H1 (cell line): Measurements from ENCODE around the gene MFAP3L. TPM values are rescaled to one million over a fixed set of nuclear protein-coding genes. Genes with fewer than 3 reads are reported as not detected.

Source experiments
- CTCF ChIA-PET: fragments of 300-600 bp; sonication (Branson Sonifier 250); formaldehyde crosslinking; loops from one replicate; lab custom pipeline; 2021; ENCODE audit not compliant: partially characterized antibody; lab: Charles Lee
- POLR2A ChIA-PET: fragments of 300-600 bp; sonication (Branson Sonifier 250); formaldehyde crosslinking; loops from one replicate; lab custom pipeline; 2021; ENCODE audit warnings: inconsistent platforms; ENCODE audit not compliant: partially characterized antibody; lab: Charles Lee
- DNase-seq, 2 experiments: peaks; one replicate each; pipeline versions ENCODE4 v3.0.0 to v3.0.0-alpha.2; 2010 to 2022; ENCODE audit warnings: low spot score in 2 of 2, low read depth in 1 of 2, mixed read lengths in 1 of 2
- FAIRE-seq: peaks from 2 replicates; lab custom pipeline; 2011; peaks lifted over from hg19 to GRCh38; lab: Jason Lieb, UNC
- H2AFZ ChIP-seq: 2 replicates; pipeline ENCODE4 v1.8.1; 2012; ENCODE audit warnings: low read length, inconsistent platforms
- H2AK5ac ChIP-seq: 2 replicates; pipeline ENCODE4 v1.6.1; 2013; ENCODE audit warnings: low read depth, low read length
- H2BK120ac ChIP-seq: replicated peaks from 2 replicates; pipeline ENCODE3; 2013; ENCODE audit warnings: low read depth, low read length, inconsistent platforms
- H2BK12ac ChIP-seq: 2 replicates; pipeline ENCODE4 v1.6.1; 2013; ENCODE audit warnings: low read depth, low read length
- H2BK15ac ChIP-seq: 2 replicates; pipeline ENCODE4 v1.6.1; 2013; ENCODE audit warnings: low read length
- H2BK20ac ChIP-seq: 2 replicates; pipeline ENCODE4 v1.6.1; 2013; ENCODE audit warnings: low read length
- H2BK5ac ChIP-seq: 2 replicates; pipeline ENCODE4 v1.6.1; 2013; ENCODE audit warnings: low read depth, low read length
- H3K14ac ChIP-seq: 2 replicates; pipeline ENCODE4 v1.6.1; 2013; ENCODE audit warnings: inconsistent platforms; ENCODE audit not compliant: insufficient read length
- H3K18ac ChIP-seq: 2 replicates; pipeline ENCODE4 v1.6.1; 2013; ENCODE audit warnings: low read length; ENCODE audit errors: extremely low read depth
- H3K23ac ChIP-seq: 2 replicates; pipeline ENCODE4 v1.6.1; 2013; ENCODE audit warnings: inconsistent platforms; ENCODE audit not compliant: insufficient read length
- H3K23me2 ChIP-seq: 2 replicates; pipeline ENCODE4 v1.6.1; 2013; ENCODE audit warnings: low read depth, low read length
- H3K27ac ChIP-seq: 2 replicates; pipeline ENCODE4 v1.6.1; 2011; ENCODE audit warnings: low read depth, low read length, inconsistent platforms
- H3K27me3 ChIP-seq, 4 experiments: replicated peaks in 1 of 4; 1 replicate in 1 of 4; 2 replicates in 3 of 4; pipeline versions ENCODE4 v1.6.1 to v1.8.1; 2011 to 2013; ENCODE audit warnings: low read length in 3 of 4, mild to moderate bottlenecking in 3 of 4, inconsistent platforms in 2 of 4, mixed read lengths in 2 of 4, moderate library complexity in 1 of 4; ENCODE audit not compliant: control insufficient read depth in 3 of 4, insufficient read depth in 3 of 4; ENCODE audit errors: extremely low read depth in 1 of 4
- H3K36me3 ChIP-seq, 4 experiments: 2 replicates each; pipeline versions ENCODE4 v1.6.1 to v1.8.1; 2011 to 2013; ENCODE audit warnings: mild to moderate bottlenecking in 4 of 4, low read length in 3 of 4, moderate library complexity in 2 of 4, control low read depth in 1 of 4, inconsistent platforms in 1 of 4; ENCODE audit not compliant: insufficient read depth in 4 of 4, control insufficient read depth in 2 of 4
- H3K4ac ChIP-seq: replicated peaks from 2 replicates; pipeline ENCODE3; 2013; ENCODE audit warnings: low read length, low read depth, mixed read lengths, inconsistent platforms; ENCODE audit not compliant: insufficient read length
- H3K4me1 ChIP-seq, 4 experiments: replicated peaks in 1 of 4; 1 replicate in 1 of 4; 2 replicates in 3 of 4; pipeline versions ENCODE4 v1.6.1 to v1.8.1; 2011 to 2013; ENCODE audit warnings: low read length in 3 of 4, inconsistent platforms in 2 of 4, mixed read lengths in 1 of 4; ENCODE audit not compliant: insufficient read depth in 4 of 4, control insufficient read depth in 3 of 4
- H3K4me2 ChIP-seq, 2 experiments: 2 replicates each; pipeline versions ENCODE4 v1.6.1 to v1.8.1; 2011 to 2013; ENCODE audit warnings: low read depth in 2 of 2, low read length in 2 of 2, control low read depth in 1 of 2, inconsistent platforms in 1 of 2, mild to moderate bottlenecking in 1 of 2; ENCODE audit not compliant: insufficient read depth in 1 of 2
- H3K4me3 ChIP-seq, 4 experiments: fragments of 200-600, 300-600 bp in 1 of 4; sonication (generic), shearing (Covaris generic), sonication (Bioruptor Twin) in 1 of 4; 2 replicates each; pipeline versions ENCODE4 v1.5.1 to v1.8.1; 2011 to 2016; ENCODE audit warnings: low read length in 4 of 4, low read depth in 3 of 4, control low read depth in 2 of 4, inconsistent platforms in 2 of 4, mild to moderate bottlenecking in 2 of 4, mixed read lengths in 1 of 4, moderate library complexity in 1 of 4; ENCODE audit not compliant: insufficient read depth in 2 of 4; ENCODE audit errors: extremely low read depth in 1 of 4
- H3K56ac ChIP-seq: replicated peaks from 2 replicates; pipeline ENCODE3; 2013; ENCODE audit warnings: low read depth, mild to moderate bottlenecking, mixed read lengths, low read length, inconsistent platforms; ENCODE audit not compliant: insufficient read length
- H3K79me1 ChIP-seq: 2 replicates; pipeline ENCODE4 v1.6.1; 2013; ENCODE audit warnings: low read depth, low read length, control low read depth
- H3K79me2 ChIP-seq, 2 experiments: 2 replicates each; pipeline versions ENCODE4 v1.6.1 to v1.8.1; 2012 to 2013; ENCODE audit warnings: low read length in 2 of 2, mild to moderate bottlenecking in 2 of 2, inconsistent platforms in 1 of 2; ENCODE audit not compliant: insufficient read depth in 2 of 2, control insufficient read depth in 1 of 2
- H3K9ac ChIP-seq, 4 experiments: replicated peaks in 1 of 4; 1 replicate in 1 of 4; 2 replicates in 3 of 4; pipeline versions ENCODE4 v1.6.1 to v1.8.1; 2011 to 2013; ENCODE audit warnings: low read depth in 3 of 4, low read length in 3 of 4, control low read depth in 2 of 4, mild to moderate bottlenecking in 2 of 4, moderate library complexity in 2 of 4, inconsistent platforms in 1 of 4; ENCODE audit errors: extremely low read depth in 1 of 4
- H3K9me3 ChIP-seq, 2 experiments: 2 replicates each; pipeline versions ENCODE4 v1.6.1 to v1.8.1; 2012 to 2013; ENCODE audit warnings: mild to moderate bottlenecking in 2 of 2, moderate library complexity in 2 of 2, control low read depth in 1 of 2, inconsistent platforms in 1 of 2, low read depth in 1 of 2, low read length in 1 of 2, mixed read lengths in 1 of 2; ENCODE audit not compliant: insufficient read depth in 2 of 2
- H4K20me1 ChIP-seq, 2 experiments: replicated peaks in 1 of 2; 2 replicates each; pipeline versions ENCODE3 to v1.8.1; 2011 to 2013; ENCODE audit warnings: inconsistent platforms in 2 of 2, low read length in 2 of 2, mild to moderate bottlenecking in 1 of 2; ENCODE audit not compliant: insufficient read depth in 2 of 2, control insufficient read depth in 1 of 2
- H4K5ac ChIP-seq: 2 replicates; pipeline ENCODE4 v1.6.1; 2013; ENCODE audit warnings: low read length, low read depth, mixed read lengths, inconsistent platforms; ENCODE audit not compliant: insufficient read length
- H4K8ac ChIP-seq: 2 replicates; pipeline ENCODE4 v1.8.0; 2013; ENCODE audit warnings: mild to moderate bottlenecking, moderate library complexity, low read length, inconsistent platforms; ENCODE audit not compliant: insufficient read depth; ENCODE audit errors: extremely low read depth
- H4K91ac ChIP-seq: replicated peaks from 2 replicates; pipeline ENCODE3; 2013; ENCODE audit warnings: low read length, mixed read lengths, inconsistent platforms; ENCODE audit not compliant: insufficient read length
- CEBPB ChIP-seq: IDR thresholded peaks from 2 replicates; pipeline ENCODE4 v1.6.1; 2012; ENCODE audit warnings: low read depth, low read length
- CREB1 ChIP-seq: IDR thresholded peaks from 2 replicates; pipeline ENCODE4 v1.6.1; 2012; ENCODE audit warnings: inconsistent platforms
- MAFK ChIP-seq: IDR thresholded peaks from 2 replicates; pipeline ENCODE4 v1.6.1; 2012; ENCODE audit warnings: low read depth, mild to moderate bottlenecking, improper control_type of control experiment, low read length
- RBBP5 ChIP-seq: IDR thresholded peaks from 2 replicates; pipeline ENCODE4 v1.7.1; 2012; ENCODE audit warnings: low read depth, mild to moderate bottlenecking, inconsistent platforms, low read length, moderate library complexity, borderline replicate concordance
- WGBS, 2 experiments: shearing (Covaris generic) in 1 of 2; methylation state at CpG; one replicate each; pipeline versions ENCODE4 v1.1.6 to v1.1.7; 2013 to 2015; ENCODE audit warnings: low lambda C conversion rate in 2 of 2, mixed read lengths in 2 of 2, inconsistent platforms in 1 of 2, low coverage in 1 of 2, missing lambda C conversion rate in 1 of 2; ENCODE audit not compliant: insufficient replicate concordance in 2 of 2, insufficient coverage in 1 of 2, insufficient read length in 1 of 2; ENCODE audit errors: extremely low coverage in 1 of 2, missing lambda C conversion rate in 1 of 2; 5-methylcytosine and 5-hydroxymethylcytosine counted together
- polyA plus RNA-seq, 7 experiments: library from polyadenylated mRNA; depleted of rRNA in 3 of 7; stranded (reverse) in 5 of 7; unstranded in 2 of 7; fragments of >200 nt in 5 of 7; fragments of 200-250 nt in 2 of 7; gene quantifications; 1 replicate in 5 of 7; 2 replicates in 1 of 7; 4 replicates in 1 of 7; pipeline versions ENCODE4 v1.2.1 to v1.2.3, GENCODE V29; 2011 to 2013; ENCODE audit warnings: missing spikeins in 2 of 7, mixed read lengths in 2 of 7
- total RNA-seq: library from RNA; stranded (reverse); fragmentation: NEBNext Ultra II Directional; extraction: Animal tissue kit (Norgen Biotek cat#: 25700); gene quantifications from 2 replicates; pipeline ENCODE4 v1.2.1, GENCODE V29; 2021
- TF ChIP-seq, protein P1 (sequence below): IDR thresholded peaks from 2 replicates; pipeline ENCODE4 v1.6.1; 2012; ENCODE audit warnings: inconsistent platforms
- TF ChIP-seq, protein P2 (sequence below): IDR thresholded peaks from 2 replicates; pipeline ENCODE4 v1.6.1; 2012; ENCODE audit warnings: inconsistent platforms

Gene MFAP3L
- total and polyA plus RNA-seq, 2 of the 8 experiments (the other 6 are each of a cell fraction or from before 2014, with no cell fraction given) = 7.0 to 9.8 TPM

DNA sequence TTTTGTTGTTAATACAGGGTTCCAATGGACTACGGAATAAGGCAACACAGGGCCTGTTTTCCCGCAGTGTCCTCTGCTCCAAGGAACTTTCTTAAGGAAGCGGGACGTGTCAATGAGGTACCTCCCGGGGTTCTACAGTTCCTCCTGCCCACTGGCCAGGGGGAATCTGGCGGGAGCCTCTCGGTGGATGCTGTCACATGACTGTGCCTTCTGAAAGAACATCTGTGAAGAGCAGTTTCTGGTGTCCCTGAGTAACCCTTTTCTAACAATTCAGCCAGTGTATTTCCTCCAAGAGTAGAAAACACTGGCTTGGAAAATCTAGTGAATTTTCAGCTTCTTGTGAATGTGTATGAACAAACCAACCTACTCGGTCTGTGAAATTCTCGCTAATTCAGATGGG lies 32.7 kb downstream of the MFAP3L start:
- Histone ChIP-seq H2AFZ (no peak overlapping the region), H3K4me3 (no peak overlapping the region), H3K14ac (no peak overlapping the region), H3K4me2 (no peak overlapping the region), H2AK5ac (no peak overlapping the region), H3K4me1 (peaks cover 0 to 1% (median 0%) of the 10 kb centered on the region in 4 experiments; a peak in 1 of 7 replicates), H4K91ac (no peak overlapping the region), H4K8ac (no peak overlapping the region), H3K4ac (no peak overlapping the region), H3K23me2 (no peaks in the 10 kb centered on the region), H3K79me1 (no peaks in the 10 kb centered on the region), H2BK15ac (no peak overlapping the region), H2BK5ac (no peak overlapping the region), H2BK120ac (no peak overlapping the region), H3K56ac (no peak overlapping the region), H3K27ac (no peak overlapping the region), H3K9me3 (no peaks in the 10 kb centered on the region), H3K27me3 (no peaks in the 10 kb centered on the region), H3K79me2 (no peaks in the 10 kb centered on the region), H3K9ac (no peak overlapping the region), H3K36me3 (no peaks in the 10 kb centered on the region; a peak in 1 of 8 replicates), H4K5ac (no peak overlapping the region), H4K20me1 (no peaks in the 10 kb centered on the region), H2BK20ac (no peak overlapping the region), H2BK12ac (no peak overlapping the region), H3K23ac (no peak overlapping the region), H3K18ac (no peak overlapping the region)
- WGBS, 2 experiments = 87% methylated on average over 9 of the region's 9 CpGs; no CpG with 5 or more reads in 1 of the 2 experiments
- DNase-seq = no peak
- POLR2A ChIA-PET = no interaction called here
- no peak for FAIRE-seq
- CTCF ChIA-PET = interaction anchor here (1.3 kb wide), 1 partner anchor 32 kb away, joined by 3 read pairs; no protein-coding TSS in a partner anchor
- no peak for TF ChIP-seq CEBPB
- TF ChIP-seq, protein P1, sequence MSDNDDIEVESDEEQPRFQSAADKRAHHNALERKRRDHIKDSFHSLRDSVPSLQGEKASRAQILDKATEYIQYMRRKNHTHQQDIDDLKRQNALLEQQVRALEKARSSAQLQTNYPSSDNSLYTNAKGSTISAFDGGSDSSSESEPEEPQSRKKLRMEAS = 0 out of 2 replicates have a peak, but pooled peaks have one; percentile 8
- TF ChIP-seq RBBP5 = no peak
- no peak for TF ChIP-seq MAFK
- TF ChIP-seq, protein P2, sequence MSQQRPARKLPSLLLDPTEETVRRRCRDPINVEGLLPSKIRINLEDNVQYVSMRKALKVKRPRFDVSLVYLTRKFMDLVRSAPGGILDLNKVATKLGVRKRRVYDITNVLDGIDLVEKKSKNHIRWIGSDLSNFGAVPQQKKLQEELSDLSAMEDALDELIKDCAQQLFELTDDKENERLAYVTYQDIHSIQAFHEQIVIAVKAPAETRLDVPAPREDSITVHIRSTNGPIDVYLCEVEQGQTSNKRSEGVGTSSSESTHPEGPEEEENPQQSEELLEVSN = peak; percentile 85
- TF ChIP-seq CREB1 = no peak
